NCI-H2196 treated with DMSO at 0.1 percent for 48 hours (cell line): ENCODE measurements around the gene PAPPA.

ENCODE experiments used
- DNase-seq: peaks from one replicate; lab custom pipeline; 2025; ENCODE audit not compliant: unreplicated experiment; lab: John Stamatoyannopoulos, UW

Gene PAPPA

GRCh38 chr9:116448431-116448830 is 294.8 kb downstream of the PAPPA start:
- DNase-seq, result no peak

- DNase-seq, result no peak
Measured at GRCh38 chr9:116449949-116450348, 296.4 kb downstream of the PAPPA start.

GRCh38 chr9:116450378-116451139 is 297.0 kb downstream of the PAPPA start:
- DNase-seq, result no peak

- no peak for DNase-seq
Measured at GRCh38 chr9:116451500-116452115, 298.0 kb downstream of the PAPPA start.
